Measurements from ENCODE around the gene CNTNAP1. TPM values are rescaled to one million over a fixed set of nuclear protein-coding genes. Genes with fewer than 3 reads are reported as not detected.

Gene CNTNAP1
- total RNA-seq, 1 donor from 2014 or later = 9.0 TPM

- no peak for DNase-seq
- Histone ChIP-seq H3K36me3 (peaks cover 4% of the 10 kb centered on the region), H3K27me3 (ENCODE audit: low read depth) (peaks cover 11% of the 10 kb centered on the region), H3K27ac (peak overlapping the region; percentile 94), H3K4me1 (peaks cover 72% of the 10 kb centered on the region), H3K4me3 (peak overlapping the region; percentile 95), H3K9me3 (no peaks in the 10 kb centered on the region)
- ATAC-seq = no peak
- TF ChIP-seq, protein P1, sequence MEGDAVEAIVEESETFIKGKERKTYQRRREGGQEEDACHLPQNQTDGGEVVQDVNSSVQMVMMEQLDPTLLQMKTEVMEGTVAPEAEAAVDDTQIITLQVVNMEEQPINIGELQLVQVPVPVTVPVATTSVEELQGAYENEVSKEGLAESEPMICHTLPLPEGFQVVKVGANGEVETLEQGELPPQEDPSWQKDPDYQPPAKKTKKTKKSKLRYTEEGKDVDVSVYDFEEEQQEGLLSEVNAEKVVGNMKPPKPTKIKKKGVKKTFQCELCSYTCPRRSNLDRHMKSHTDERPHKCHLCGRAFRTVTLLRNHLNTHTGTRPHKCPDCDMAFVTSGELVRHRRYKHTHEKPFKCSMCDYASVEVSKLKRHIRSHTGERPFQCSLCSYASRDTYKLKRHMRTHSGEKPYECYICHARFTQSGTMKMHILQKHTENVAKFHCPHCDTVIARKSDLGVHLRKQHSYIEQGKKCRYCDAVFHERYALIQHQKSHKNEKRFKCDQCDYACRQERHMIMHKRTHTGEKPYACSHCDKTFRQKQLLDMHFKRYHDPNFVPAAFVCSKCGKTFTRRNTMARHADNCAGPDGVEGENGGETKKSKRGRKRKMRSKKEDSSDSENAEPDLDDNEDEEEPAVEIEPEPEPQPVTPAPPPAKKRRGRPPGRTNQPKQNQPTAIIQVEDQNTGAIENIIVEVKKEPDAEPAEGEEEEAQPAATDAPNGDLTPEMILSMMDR (IDR thresholded peaks at IDR 0.05) = no peak
- intact Hi-C loops (cut with DNase I) = no loop called here
These were observed 2.0 kb upstream of the CNTNAP1 start for GRCh38 chr17:42680331-42680808.

- intact Hi-C loops (cut with DNase I) = no loop called here
- H3K27me3 ChIP-seq (ENCODE audit: low read depth) = no peaks in the 10 kb centered on the region
- peak overlapping the region; percentile 47 for H3K4me3 ChIP-seq
- no peaks in the 10 kb centered on the region for H3K9me3 ChIP-seq
- DNase-seq (no peak), ATAC-seq (no peak)
- H3K27ac ChIP-seq = peak overlapping the region; percentile 43
- TF ChIP-seq, protein P1 (IDR thresholded peaks at IDR 0.05) = no peak
- peaks cover 58% of the 10 kb centered on the region for H3K4me1 ChIP-seq
- H3K36me3 ChIP-seq = peaks cover 7% of the 10 kb centered on the region
These were observed 532 bp downstream of the CNTNAP1 start for GRCh38 chr17:42682722-42683403.

GRCh38 chr17:42683407-42684034 lies 1.2 kb downstream of the CNTNAP1 start:
- H3K27me3 ChIP-seq (ENCODE audit: low read depth) = no peaks in the 10 kb centered on the region
- peak overlapping the region; percentile 47 for H3K4me3 ChIP-seq
- peak; percentile 71 for DNase-seq
- H3K36me3 ChIP-seq = peaks cover 7% of the 10 kb centered on the region
- intact Hi-C loops (cut with DNase I) = no loop called here
- TF ChIP-seq, protein P1 (IDR thresholded peaks at IDR 0.05) = no peak
- peaks cover 55% of the 10 kb centered on the region for H3K4me1 ChIP-seq
- no peak overlapping the region for H3K27ac ChIP-seq
- peak; percentile 13 to 22 for ATAC-seq
- no peaks in the 10 kb centered on the region for H3K9me3 ChIP-seq

- H3K4me3 ChIP-seq = no peak overlapping the region
- intact Hi-C loops (cut with DNase I) = no loop called here
- H3K36me3 ChIP-seq = peaks cover 13% of the 10 kb centered on the region
- peaks cover 40% of the 10 kb centered on the region for H3K4me1 ChIP-seq
- H3K27me3 ChIP-seq (ENCODE audit: low read depth) = no peaks in the 10 kb centered on the region
- ATAC-seq = no peak
- TF ChIP-seq, protein P1 (IDR thresholded peaks at IDR 0.05) = no peak
- no peaks in the 10 kb centered on the region for H3K9me3 ChIP-seq
- no peak overlapping the region for H3K27ac ChIP-seq
- no peak for DNase-seq
These were observed 2.7 kb downstream of the CNTNAP1 start for GRCh38 chr17:42684929-42685556.

DNA sequence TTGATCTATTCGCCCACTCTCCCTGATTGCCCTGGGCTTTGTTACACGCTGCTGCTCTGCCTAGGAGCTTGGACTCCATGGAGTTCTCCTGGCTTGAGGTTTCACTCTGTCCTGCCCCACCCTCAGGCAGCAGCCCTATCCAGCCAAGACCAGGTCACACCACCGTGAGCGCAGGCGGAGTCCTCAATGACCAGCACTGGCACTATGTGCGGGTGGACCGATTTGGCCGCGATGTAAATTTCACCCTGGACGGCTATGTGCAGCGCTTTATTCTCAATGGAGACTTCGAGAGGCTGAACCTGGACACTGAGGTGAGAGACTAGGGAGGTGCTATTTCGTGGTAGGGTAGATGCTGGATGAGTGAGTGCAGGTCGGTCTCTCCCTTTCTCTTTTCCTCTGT lies 3.5 kb downstream of the CNTNAP1 start:
- H3K4me1 ChIP-seq = peaks cover 32% of the 10 kb centered on the region
- H3K36me3 ChIP-seq = peaks cover 16% of the 10 kb centered on the region
- no peak overlapping the region for H3K4me3 ChIP-seq
- no peaks in the 10 kb centered on the region for H3K27me3 ChIP-seq (ENCODE audit: low read depth)
- TF ChIP-seq, protein P1 (IDR thresholded peaks at IDR 0.05) = no peak
- intact Hi-C loops (cut with DNase I) = no loop called here
- no peaks in the 10 kb centered on the region for H3K9me3 ChIP-seq
- H3K27ac ChIP-seq = no peak overlapping the region
- ATAC-seq (no peak), DNase-seq (no peak)
